Lung (tissue), 12 donors: ENCODE measurements around the gene DOK6. TPM values are rescaled to one million over a fixed set of nuclear protein-coding genes. Genes with fewer than 3 reads are reported as not detected.

Source experiments
- ATAC-seq: fragments of 200-7000 bp; cut with Tn5 transposase; one replicate; pipeline ENCODE4 v1.9.1; 2020; ENCODE audit warnings: moderate number of reproducible peaks; ENCODE audit not compliant: insufficient read depth, low FRiP score
- DNase-seq, 3 donors: peaks; one replicate each; pipeline ENCODE4 v3.0.0-alpha.2; 2013 to 2017
- H3K27ac ChIP-seq, 2 donors: one replicate each; pipeline ENCODE4 v1.5.1; 2013; ENCODE audit warnings: mild to moderate bottlenecking in 2 of 2, moderate library complexity in 2 of 2, control low read depth in 1 of 2, inconsistent platforms in 1 of 2, low read depth in 1 of 2, low read length in 1 of 2
- H3K27me3 ChIP-seq, 3 donors: one replicate each; pipeline ENCODE4 v1.5.1; 2013; ENCODE audit warnings: low read length in 2 of 3; ENCODE audit not compliant: control insufficient read depth in 3 of 3, insufficient read depth in 3 of 3
- H3K36me3 ChIP-seq, 4 donors: one replicate each; pipeline ENCODE4 v1.5.1; 2013; ENCODE audit warnings: low read length in 4 of 4, mild to moderate bottlenecking in 1 of 4, moderate library complexity in 1 of 4; ENCODE audit not compliant: control insufficient read depth in 4 of 4, insufficient read depth in 4 of 4
- H3K4me1 ChIP-seq, 5 donors: one replicate each; pipeline ENCODE4 v1.5.1; 2013; ENCODE audit warnings: low read length in 5 of 5, mild to moderate bottlenecking in 2 of 5, moderate library complexity in 1 of 5; ENCODE audit not compliant: control insufficient read depth in 5 of 5, insufficient read depth in 5 of 5
- H3K4me3 ChIP-seq: one replicate; pipeline ENCODE4 v1.5.1; 2013; ENCODE audit warnings: mild to moderate bottlenecking, control low read depth, moderate library complexity
- H3K9ac ChIP-seq, 2 donors: one replicate each; pipeline ENCODE4 v1.5.1; 2013; ENCODE audit warnings: low read length in 2 of 2, control low read depth in 1 of 2; ENCODE audit not compliant: insufficient read depth in 1 of 2
- H3K9me3 ChIP-seq, 4 donors: one replicate each; pipeline ENCODE4 v1.5.1; 2013; ENCODE audit warnings: low read length in 3 of 4, mild to moderate bottlenecking in 1 of 4, moderate library complexity in 1 of 4; ENCODE audit not compliant: control insufficient read depth in 4 of 4, insufficient read depth in 3 of 4
- WGBS, 2 donors: extraction: QIAGEN DNeasy Blood & Tissue Kit; methylation state at CpG; one replicate each; pipeline ENCODE4 v1.1.7; 2013; 5-methylcytosine and 5-hydroxymethylcytosine counted together
- polyA plus RNA-seq, 2 donors: library from polyadenylated mRNA; stranded (reverse); fragments of 200-250 nt; gene quantifications; one replicate each; pipeline ENCODE4 v1.2.1, GENCODE V29; 2013
- total RNA-seq, 2 donors: library from RNA; depleted of rRNA in 1 of 2; stranded (reverse); fragments of >200 nt in 1 of 2; gene quantifications; one replicate each; pipeline ENCODE4 v1.2.1, GENCODE V29; 2014 to 2021
- TF ChIP-seq, protein P1 (sequence below): IDR thresholded peaks from 2 replicates; pipeline ENCODE4 v1.5.1; 2012; ENCODE audit warnings: mild to moderate bottlenecking; ENCODE audit errors: control extremely low read depth, extremely low read depth
- donor health status: control.
- donor health status: control.
- donor health status: Bipolar disorder and iron deficiency.
- donor health status: healthy.
- donor health status: DM: yes; HTN: yes; CAD: no.

The DOK6 gene
- total and polyA plus RNA-seq, 4 donors: 0.61 to 21.3 (median 2.7) TPM

DNA sequence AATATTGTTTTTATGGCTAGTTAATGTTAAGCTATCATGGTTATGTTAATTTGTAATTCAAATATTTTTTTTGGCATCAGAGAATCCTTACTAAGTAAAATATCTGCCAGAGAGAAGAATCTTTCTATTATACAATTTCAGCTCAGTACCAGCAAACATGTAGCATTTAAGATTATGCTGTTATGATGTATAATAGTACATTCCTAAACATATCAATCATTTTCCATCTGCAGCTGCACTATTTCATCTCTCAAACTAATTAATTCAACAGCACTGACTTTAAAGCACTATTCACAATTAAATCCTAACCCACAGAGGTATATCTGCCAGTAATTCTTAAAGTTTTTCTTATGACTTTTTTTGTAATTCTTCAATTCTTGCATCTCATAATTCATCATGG is 296.4 kb downstream of the DOK6 start:
- ATAC-seq: no peak

DNA sequence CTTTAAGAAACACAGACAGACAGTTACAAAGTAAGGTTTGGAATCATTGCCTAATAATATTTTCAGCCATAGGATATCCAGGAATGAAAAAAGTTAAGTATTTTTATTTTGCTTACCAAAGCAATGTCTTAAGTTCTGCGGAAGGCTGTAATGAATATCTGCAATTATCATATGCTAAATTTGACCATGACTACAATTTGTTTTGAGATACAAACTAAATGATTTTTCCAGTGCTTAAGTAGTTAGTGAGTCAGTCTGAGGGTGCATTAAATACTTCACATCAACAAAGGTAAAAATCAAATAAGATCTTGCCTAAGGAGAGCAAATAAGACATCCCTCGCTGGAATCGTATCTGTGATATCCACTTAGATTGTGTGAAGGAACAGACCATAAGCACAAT is 297.0 kb downstream of the DOK6 start:
- ATAC-seq: no peak
- 91 to 95% methylated on average over 3 of the region's 3 CpGs for WGBS, 2 donors

More for the DNA sequence above, 296.4 kb downstream of the DOK6 start:
- Histone ChIP-seq H3K36me3 (peaks cover 0 to 3% (median 0%) of the 10 kb centered on the region in 4 donors), H3K9ac (no peak overlapping the region), H3K4me3 (no peak overlapping the region), H3K27ac (no peak overlapping the region), H3K27me3 (no peaks in the 10 kb centered on the region), H3K9me3 (peaks cover 0 to 1% (median 0%) of the 10 kb centered on the region in 4 donors), H3K4me1 (peaks cover 0 to 4% (median 0%) of the 10 kb centered on the region in 5 donors)
- DNase-seq: no peak
- TF ChIP-seq, protein P1, sequence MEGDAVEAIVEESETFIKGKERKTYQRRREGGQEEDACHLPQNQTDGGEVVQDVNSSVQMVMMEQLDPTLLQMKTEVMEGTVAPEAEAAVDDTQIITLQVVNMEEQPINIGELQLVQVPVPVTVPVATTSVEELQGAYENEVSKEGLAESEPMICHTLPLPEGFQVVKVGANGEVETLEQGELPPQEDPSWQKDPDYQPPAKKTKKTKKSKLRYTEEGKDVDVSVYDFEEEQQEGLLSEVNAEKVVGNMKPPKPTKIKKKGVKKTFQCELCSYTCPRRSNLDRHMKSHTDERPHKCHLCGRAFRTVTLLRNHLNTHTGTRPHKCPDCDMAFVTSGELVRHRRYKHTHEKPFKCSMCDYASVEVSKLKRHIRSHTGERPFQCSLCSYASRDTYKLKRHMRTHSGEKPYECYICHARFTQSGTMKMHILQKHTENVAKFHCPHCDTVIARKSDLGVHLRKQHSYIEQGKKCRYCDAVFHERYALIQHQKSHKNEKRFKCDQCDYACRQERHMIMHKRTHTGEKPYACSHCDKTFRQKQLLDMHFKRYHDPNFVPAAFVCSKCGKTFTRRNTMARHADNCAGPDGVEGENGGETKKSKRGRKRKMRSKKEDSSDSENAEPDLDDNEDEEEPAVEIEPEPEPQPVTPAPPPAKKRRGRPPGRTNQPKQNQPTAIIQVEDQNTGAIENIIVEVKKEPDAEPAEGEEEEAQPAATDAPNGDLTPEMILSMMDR: no peak

DNA sequence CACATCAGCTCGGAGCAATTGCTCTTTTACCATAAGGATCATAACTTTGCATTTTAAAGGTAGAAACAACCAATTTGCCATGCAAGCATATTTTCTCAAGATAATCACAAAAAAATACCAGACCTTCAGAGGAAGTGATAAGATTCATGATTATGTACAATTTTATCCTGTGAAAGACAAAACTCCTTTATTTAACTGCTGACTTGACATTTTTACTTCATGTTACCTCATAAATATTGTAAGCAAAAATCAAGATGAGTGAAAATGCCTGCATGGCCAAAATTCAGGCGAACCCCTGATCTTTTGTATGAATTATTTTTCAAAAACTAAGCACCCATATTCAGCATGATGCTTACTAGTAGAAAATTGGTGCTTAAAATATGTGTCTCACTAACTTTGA is 300.6 kb downstream of the DOK6 start:
- H3K9me3 ChIP-seq: peaks cover 0 to 1% (median 0%) of the 10 kb centered on the region in 4 donors
- no peak overlapping the region for H3K9ac ChIP-seq
- H3K27ac ChIP-seq: no peak overlapping the region
- no peak for DNase-seq
- H3K36me3 ChIP-seq: peaks cover 0 to 7% (median 2%) of the 10 kb centered on the region in 4 donors
- WGBS, 2 donors: 90 to 94% methylated on average over 2 of the region's 2 CpGs
- no peak overlapping the region for H3K4me3 ChIP-seq
- ATAC-seq: no peak
- H3K4me1 ChIP-seq: no peaks in the 10 kb centered on the region
- TF ChIP-seq, protein P1: no peak
- no peaks in the 10 kb centered on the region for H3K27me3 ChIP-seq

More for the DNA sequence above, 297.0 kb downstream of the DOK6 start:
- H3K27me3 ChIP-seq: no peaks in the 10 kb centered on the region
- no peak overlapping the region for H3K9ac ChIP-seq
- no peak for DNase-seq
- no peak overlapping the region for H3K4me3 ChIP-seq
- TF ChIP-seq, protein P1: no peak
- H3K27ac ChIP-seq: no peak overlapping the region
- H3K9me3 ChIP-seq: peaks cover 0 to 1% (median 0%) of the 10 kb centered on the region in 4 donors
- H3K36me3 ChIP-seq: peaks cover 0 to 3% (median 0%) of the 10 kb centered on the region in 4 donors
- H3K4me1 ChIP-seq: peaks cover 0 to 4% (median 0%) of the 10 kb centered on the region in 5 donors

DNA sequence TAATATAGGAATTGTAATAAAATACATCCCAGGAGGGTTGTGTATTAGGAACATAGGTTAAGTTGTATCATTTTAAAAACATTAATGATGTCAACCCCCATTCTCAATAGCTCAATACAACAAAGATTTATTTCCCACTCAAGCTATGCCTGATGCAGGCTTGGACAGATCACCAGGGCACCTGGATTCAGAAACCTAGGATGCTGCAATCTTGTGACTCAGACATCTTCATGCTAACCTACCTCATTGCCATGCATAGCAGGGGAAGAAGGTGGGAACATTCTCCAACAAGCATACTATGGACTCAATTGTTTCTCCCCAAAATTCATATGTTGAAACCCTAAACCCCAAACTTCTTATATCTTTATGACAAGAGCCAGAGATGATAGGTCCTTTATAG is 302.8 kb downstream of the DOK6 start:
- Histone ChIP-seq H3K27ac (no peak overlapping the region), H3K9me3 (peaks cover 0 to 1% (median 0%) of the 10 kb centered on the region in 4 donors), H3K4me3 (no peak overlapping the region), H3K36me3 (peaks cover 0 to 7% (median 2%) of the 10 kb centered on the region in 4 donors), H3K4me1 (no peaks in the 10 kb centered on the region), H3K27me3 (no peaks in the 10 kb centered on the region), H3K9ac (no peak overlapping the region)
- no peak for ATAC-seq
- TF ChIP-seq, protein P1: no peak
- DNase-seq: no peak
